Activated naive CD8-positive, alpha-beta T cell treated with anti-CD3 and anti-CD28 coated beads, Interleukin-2, amount 50 U/mL, for 24 hours (primary cell): ENCODE measurements around the gene EPG5.
"Not testable (repeated sequence)": the region's sequence is repeated elsewhere in the genome, so short reads cannot be mapped to it uniquely, and the experiment has no call there.

Experiments
- ATAC-seq: fragments of 150-1000 bp; cut with Tn5 transposase; one replicate; pipeline ENCODE4 v1.10.0; 2021
- DNase-seq: peaks from one replicate; pipeline ENCODE4 v3.0.0; 2021
- H3K27ac Mint-ChIP-seq: one replicate; pipeline ENCODE4 v1.8.0; 2021; ENCODE audit warnings: mild to moderate bottlenecking, mixed read lengths
- H3K27me3 Mint-ChIP-seq: one replicate; pipeline ENCODE4 v1.8.0; 2021; ENCODE audit warnings: mixed read lengths
- H3K36me3 Mint-ChIP-seq: one replicate; pipeline ENCODE4 v1.8.0; 2021; ENCODE audit warnings: low read depth, mixed read lengths
- H3K4me1 Mint-ChIP-seq: one replicate; pipeline ENCODE4 v1.8.0; 2021; ENCODE audit warnings: mixed read lengths
- H3K4me3 Mint-ChIP-seq: one replicate; pipeline ENCODE4 v1.8.0; 2021; ENCODE audit warnings: mild to moderate bottlenecking, moderate library complexity, mixed read lengths
- H3K9me3 Mint-ChIP-seq: one replicate; pipeline ENCODE4 v1.8.0; 2021; ENCODE audit warnings: mixed read lengths

Gene EPG5

GRCh38 chr18:45818765-45819164, 148.4 kb downstream of the EPG5 start:
- DNase-seq, ATAC-seq, H3K27ac Mint-ChIP-seq, H3K4me1 Mint-ChIP-seq, H3K27me3 Mint-ChIP-seq, H3K4me3 Mint-ChIP-seq, H3K9me3 Mint-ChIP-seq, H3K36me3 Mint-ChIP-seq: not testable (repeated sequence)

- Mint-ChIP-seq H3K27me3 (peaks cover 5% of the 10 kb centered on the region), H3K36me3 (no peaks in the 10 kb centered on the region), H3K4me1 (no peaks in the 10 kb centered on the region), H3K4me3 (no peak overlapping the region), H3K27ac (no peak overlapping the region), H3K9me3 (peaks cover 9% of the 10 kb centered on the region)
- peak; percentile 36 for ATAC-seq
- no peak for DNase-seq
Measured at GRCh38 chr18:45817543-45817942, 149.6 kb downstream of the EPG5 start.

- H3K4me3 Mint-ChIP-seq, H3K36me3 Mint-ChIP-seq, H3K27me3 Mint-ChIP-seq, H3K27ac Mint-ChIP-seq, ATAC-seq, DNase-seq: not testable (repeated sequence)
- H3K9me3 Mint-ChIP-seq = peaks cover 14% of the 10 kb centered on the region
- H3K4me1 Mint-ChIP-seq = peaks cover 12% of the 10 kb centered on the region
Measured at GRCh38 chr18:45814733-45815132, 152.4 kb downstream of the EPG5 start.

GRCh38 chr18:45807144-45807543, 160.0 kb downstream of the EPG5 start:
- Mint-ChIP-seq H3K4me1 (peaks cover 30% of the 10 kb centered on the region), H3K9me3 (peaks cover 28% of the 10 kb centered on the region)
- not testable (repeated sequence) for ATAC-seq, H3K36me3 Mint-ChIP-seq, H3K27me3 Mint-ChIP-seq, H3K4me3 Mint-ChIP-seq, H3K27ac Mint-ChIP-seq
- peak; percentile 36 for DNase-seq

GRCh38 chr18:45806226-45806625, 160.9 kb downstream of the EPG5 start:
- Mint-ChIP-seq H3K27ac (no peak overlapping the region), H3K4me3 (no peak overlapping the region), H3K9me3 (peaks cover 28% of the 10 kb centered on the region), H3K27me3 (peaks cover 5% of the 10 kb centered on the region), H3K36me3 (peaks cover 8% of the 10 kb centered on the region), H3K4me1 (peaks cover 30% of the 10 kb centered on the region)
- DNase-seq (no peak), ATAC-seq (no peak)

GRCh38 chr18:45805551-45805950, 161.6 kb downstream of the EPG5 start:
- H3K36me3 Mint-ChIP-seq = peaks cover 8% of the 10 kb centered on the region
- no peak overlapping the region for H3K27ac Mint-ChIP-seq
- H3K9me3 Mint-ChIP-seq = peaks cover 28% of the 10 kb centered on the region
- DNase-seq (no peak), ATAC-seq (no peak)
- H3K27me3 Mint-ChIP-seq = peaks cover 5% of the 10 kb centered on the region
- H3K4me1 Mint-ChIP-seq = peaks cover 23% of the 10 kb centered on the region
- H3K4me3 Mint-ChIP-seq = no peak overlapping the region

GRCh38 chr18:45802814-45803492, 164.2 kb downstream of the EPG5 start:
- H3K27me3 Mint-ChIP-seq = peaks cover 8% of the 10 kb centered on the region
- peaks cover 15% of the 10 kb centered on the region for H3K9me3 Mint-ChIP-seq
- H3K4me3 Mint-ChIP-seq = no peak overlapping the region
- DNase-seq (peak; percentile 13), ATAC-seq (peak; percentile 98)
- peak overlapping the region; percentile 67 for H3K27ac Mint-ChIP-seq
- peaks cover 10% of the 10 kb centered on the region for H3K36me3 Mint-ChIP-seq
- H3K4me1 Mint-ChIP-seq = peaks cover 10% of the 10 kb centered on the region

- peaks cover 10% of the 10 kb centered on the region for H3K4me1 Mint-ChIP-seq
- peaks cover 10% of the 10 kb centered on the region for H3K36me3 Mint-ChIP-seq
- peaks cover 8% of the 10 kb centered on the region for H3K27me3 Mint-ChIP-seq
- no peak for ATAC-seq
- H3K9me3 Mint-ChIP-seq = peaks cover 15% of the 10 kb centered on the region
- no peak for DNase-seq
- no peak overlapping the region for H3K4me3 Mint-ChIP-seq
- no peak overlapping the region for H3K27ac Mint-ChIP-seq
Measured at GRCh38 chr18:45801416-45802004, 165.6 kb downstream of the EPG5 start.
